Activated CD4-positive, CD25-positive, alpha-beta regulatory T cell treated with anti-CD3 and anti-CD28 coated beads, Interleukin-2, amount 50 U/mL, for 24 hours (primary cell): ENCODE data around the gene SLC5A2.
"Not testable (repeated sequence)": the region's sequence is repeated elsewhere in the genome, so short reads cannot be mapped to it uniquely, and the experiment has no call there.

ENCODE experiments used
- ATAC-seq, 2 donors: fragments of 150-1000 bp; cut with Tn5 transposase; one replicate each; pipeline ENCODE4 v1.10.0; 2021; ENCODE audit warnings: mild to moderate bottlenecking in 1 of 2, moderate library complexity in 1 of 2

The SLC5A2 gene

DNA sequence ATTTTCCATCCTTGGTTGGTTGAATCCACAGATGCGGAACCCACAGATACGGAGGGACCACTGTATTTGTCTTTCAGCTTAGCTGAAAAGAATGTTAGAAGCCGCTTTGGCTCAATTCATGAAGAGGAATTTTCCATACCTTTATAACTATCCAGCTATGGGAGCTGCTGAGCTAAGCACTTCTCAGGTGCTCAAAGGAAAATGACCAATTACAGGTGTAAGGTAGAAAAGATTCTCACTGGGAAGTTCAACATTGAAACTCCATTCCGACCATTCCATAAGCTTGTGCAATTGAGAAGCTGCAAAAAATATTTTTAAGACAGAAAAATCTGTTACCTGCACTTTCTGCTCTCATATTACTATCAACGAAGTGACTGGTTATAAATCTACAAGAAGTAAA lies 47.5 kb downstream of the SLC5A2 start:
- no peak for ATAC-seq

DNA sequence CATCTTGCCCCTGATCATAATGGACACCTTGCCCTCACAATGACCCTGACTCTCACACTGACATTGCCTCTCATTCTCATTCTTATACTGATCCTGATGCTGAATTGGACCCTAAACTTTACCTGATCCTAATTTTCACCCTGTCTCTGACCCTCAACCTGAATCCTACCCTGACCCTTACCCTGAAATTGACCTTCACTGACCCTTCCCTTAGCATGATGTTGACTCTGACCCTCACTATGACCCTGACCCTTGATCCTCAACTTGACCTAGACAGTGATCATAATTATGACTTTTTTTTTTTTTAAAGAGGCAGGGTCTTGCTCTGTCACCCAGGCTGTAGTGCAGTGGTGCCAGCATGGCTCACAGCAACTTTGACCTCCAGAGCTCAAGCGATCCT lies 48.2 kb downstream of the SLC5A2 start:
- no peak for ATAC-seq

DNA sequence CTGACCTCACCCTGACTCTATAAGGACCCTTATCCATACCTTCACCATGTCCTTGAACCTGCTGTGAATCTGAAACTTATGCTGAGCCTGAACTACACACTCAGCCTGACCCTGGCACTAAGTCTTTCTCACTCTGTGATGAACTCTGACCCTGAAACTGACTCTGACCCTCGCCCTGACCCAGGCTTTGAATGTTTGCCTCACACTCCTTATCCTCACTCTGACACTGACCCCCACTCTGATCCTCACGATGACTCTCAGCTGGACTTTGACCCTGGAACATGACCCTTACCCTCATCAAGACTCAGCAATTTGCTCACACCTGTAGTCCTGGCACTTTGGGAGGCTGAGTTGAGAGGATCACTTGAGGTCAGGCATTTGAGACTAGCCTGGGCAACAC lies 49.2 kb downstream of the SLC5A2 start:
- ATAC-seq = no peak

DNA sequence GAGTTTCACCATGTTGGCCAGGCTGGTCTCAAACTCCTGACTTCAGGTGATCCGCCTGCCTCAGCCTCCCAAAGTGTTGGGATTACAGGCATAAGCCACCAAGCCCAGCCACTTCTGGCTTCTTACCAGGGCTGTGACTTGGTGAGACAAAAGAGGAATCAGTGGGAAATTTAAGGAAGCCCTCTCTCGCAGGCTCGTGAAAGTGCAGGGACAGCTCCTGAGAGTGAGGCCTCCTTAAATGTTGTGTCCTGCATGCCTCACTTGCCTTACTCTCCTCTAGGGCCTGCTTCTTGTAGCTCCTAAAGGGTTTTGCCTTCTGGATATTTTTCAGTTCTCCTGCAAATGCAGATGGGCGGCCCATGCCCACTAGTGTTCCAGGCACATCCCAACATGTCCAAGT lies 50.0 kb downstream of the SLC5A2 start:
- ATAC-seq = no peak

DNA sequence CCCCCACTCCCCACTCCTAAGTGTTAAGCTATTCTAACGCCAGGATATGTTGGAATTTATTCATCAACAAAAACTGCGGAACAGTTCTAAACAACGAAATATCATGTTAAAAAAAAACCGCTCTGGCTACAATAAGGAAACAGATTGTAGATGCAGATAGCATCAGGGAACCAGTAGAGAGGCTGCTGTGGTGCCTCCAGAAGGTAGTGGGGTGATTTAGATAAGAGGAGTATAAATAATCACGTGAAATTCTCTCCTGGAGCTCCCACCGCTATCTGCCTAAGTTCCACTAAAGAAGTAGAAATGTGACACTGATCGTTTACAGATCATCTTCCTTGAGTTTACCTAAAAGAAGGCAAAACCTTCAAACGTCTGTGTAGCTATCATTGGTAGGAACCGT lies 52.8 kb downstream of the SLC5A2 start:
- no peak for ATAC-seq

DNA sequence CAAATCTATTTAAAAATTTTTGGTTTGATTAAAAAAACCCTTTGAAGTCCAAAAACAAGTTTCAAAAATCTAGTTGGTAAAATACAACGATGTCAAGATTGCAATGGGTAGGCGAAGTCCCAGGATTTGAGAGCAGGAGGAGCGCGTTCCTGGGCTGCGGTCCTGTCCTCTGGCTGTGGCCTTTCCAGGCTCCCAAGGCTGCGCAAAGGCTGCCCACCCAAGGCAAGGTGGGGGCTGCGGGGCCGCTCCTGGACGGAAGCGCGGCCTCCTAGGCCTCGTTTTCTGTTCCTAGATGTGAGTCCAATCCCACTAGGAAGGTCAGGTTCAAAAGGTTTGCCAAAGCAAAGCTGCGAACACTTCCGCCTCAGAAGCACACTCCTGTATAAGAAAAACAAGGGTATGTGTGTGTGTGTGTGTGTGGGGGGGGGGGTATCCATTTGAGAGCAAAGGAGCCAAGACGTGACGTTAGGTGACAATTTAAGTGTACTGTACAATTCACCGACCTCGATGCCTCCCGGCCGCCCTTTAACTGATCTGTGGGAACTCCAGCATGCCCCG lies 54.0 kb downstream of the SLC5A2 start:
- no peak for ATAC-seq

DNA sequence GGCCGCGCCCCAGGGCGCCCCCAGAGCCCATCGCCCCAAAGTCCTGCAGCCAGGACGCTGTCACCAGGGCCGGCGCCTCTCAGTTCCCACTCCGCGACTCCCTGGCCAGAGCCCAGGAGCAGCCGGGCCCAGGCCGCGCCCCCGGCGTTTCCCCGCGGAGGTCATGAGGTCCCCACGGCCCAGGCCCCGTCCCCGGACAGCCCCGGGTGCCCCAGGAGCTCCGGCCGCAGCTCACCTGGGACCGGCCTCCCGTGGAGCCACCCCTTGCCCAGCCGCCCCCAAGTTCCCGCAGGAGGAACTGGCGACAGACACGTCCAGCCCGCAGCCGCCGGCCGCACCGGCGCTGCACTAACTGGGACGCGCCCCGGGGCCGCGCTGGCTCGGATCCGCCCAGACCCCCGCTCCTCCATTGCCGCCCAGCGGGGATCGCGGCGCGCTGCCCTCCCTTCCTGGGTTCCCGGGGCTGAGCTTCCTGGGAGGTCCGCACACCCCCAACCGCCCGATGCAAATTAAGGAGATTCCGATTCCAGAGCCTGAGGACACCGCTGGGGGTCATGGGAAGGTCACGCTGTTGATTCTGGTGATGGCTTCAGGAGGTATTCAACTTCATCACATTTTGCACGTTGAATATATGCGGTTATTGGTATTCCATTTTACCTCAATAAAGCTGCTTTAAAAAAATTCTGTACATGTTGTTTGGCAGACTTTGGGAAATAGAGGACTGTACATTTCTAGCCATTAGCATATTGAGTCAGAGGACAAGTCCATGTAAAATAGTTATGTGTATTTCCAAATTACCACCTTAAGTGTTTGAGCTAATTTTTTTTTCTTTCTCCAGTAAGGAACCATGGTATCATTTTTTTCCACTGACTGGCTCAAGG lies 54.7 kb downstream of the SLC5A2 start:
- no peak for ATAC-seq

DNA sequence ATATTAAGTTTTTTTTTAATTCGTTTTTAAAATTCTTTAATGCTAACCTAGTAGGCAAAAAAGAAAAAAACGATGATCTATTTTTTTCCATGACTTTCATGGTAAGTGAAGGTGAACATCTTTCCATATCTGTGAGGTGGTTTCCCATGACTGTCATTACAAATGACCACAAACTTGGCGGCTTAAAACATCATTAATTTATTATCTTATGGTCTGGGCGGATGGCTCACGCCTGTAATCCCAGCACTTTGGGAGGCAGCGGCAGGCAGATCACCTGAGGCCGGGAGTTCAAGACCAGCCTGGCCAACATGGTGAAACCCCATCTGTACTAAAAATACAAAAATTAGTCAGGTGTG lies 55.3 kb downstream of the SLC5A2 start:
- peak in 1 of 2 donors; percentile 38 for ATAC-seq

DNA sequence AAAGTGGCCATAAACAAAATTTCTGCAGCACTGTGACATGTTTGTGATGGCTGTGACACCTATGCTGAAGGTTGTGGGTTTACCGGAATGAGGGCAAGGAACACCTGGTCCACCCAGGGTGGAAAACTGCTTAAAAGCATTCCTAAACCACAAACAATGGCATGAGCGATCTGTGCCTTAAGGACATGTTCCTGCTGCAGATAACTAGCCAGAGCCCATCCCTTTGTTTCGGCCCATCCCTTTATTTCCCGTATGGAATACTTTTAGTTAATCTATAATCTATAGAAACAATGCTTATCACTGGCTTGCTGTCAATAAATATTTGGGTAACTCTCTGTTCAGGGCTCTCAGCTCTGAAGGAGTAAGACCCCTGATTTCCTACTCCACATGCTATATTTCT lies 56.8 kb downstream of the SLC5A2 start:
- not testable (repeated sequence) for ATAC-seq
